Endothelial cell of umbilical vein (primary cell): ENCODE results near the gene PCSK6. TPM values are rescaled to one million over a fixed set of nuclear protein-coding genes. Genes with fewer than 3 reads are reported as not detected.

Source experiments
- BruUV-seq: library from RNA; stranded (reverse); fragments of 400-500 nt; replicated peaks from 2 replicates; lab custom pipeline; 2021; lab: Mats Ljungman, UMichigan
- CTCF ChIA-PET: fragments of 300-600, 350-600 bp; sonication (Branson Sonifier 250); formaldehyde crosslinking; loops from one replicate; lab custom pipeline; 2021; ENCODE audit warnings: antibody characterized with exemption, inconsistent platforms; lab: Charles Lee
- POLR2A ChIA-PET: fragments of 300-600, 350-600 bp; sonication (Branson Sonifier 250); formaldehyde crosslinking; loops from one replicate; lab custom pipeline; 2021; ENCODE audit warnings: antibody characterized with exemption, inconsistent platforms; lab: Charles Lee
- DNase-seq: peaks from one replicate; pipeline ENCODE4 v3.0.0-alpha.2; 2011; ENCODE audit warnings: low read depth, low spot score
- FAIRE-seq: peaks from 2 replicates; lab custom pipeline; 2011; peaks lifted over from hg19 to GRCh38; lab: Jason Lieb, UNC
- H2AFZ ChIP-seq: 2 replicates; pipeline ENCODE4 v1.6.0; 2012; ENCODE audit warnings: low read depth, low read length, control low read depth, inconsistent platforms
- H3K27ac ChIP-seq: 2 replicates; pipeline ENCODE4 v1.5.1; 2011; ENCODE audit warnings: low read depth, mild to moderate bottlenecking, control low read depth, low read length, moderate library complexity; ENCODE audit not compliant: insufficient read depth
- H3K27me3 ChIP-seq, 2 experiments: 2 replicates each; pipeline versions ENCODE4 v1.6.0 to v1.6.1; 2011; ENCODE audit warnings: low read length in 2 of 2, mixed read lengths in 1 of 2; ENCODE audit not compliant: control insufficient read depth in 2 of 2, insufficient read depth in 2 of 2
- H3K36me3 ChIP-seq, 2 experiments: 2 replicates in 1 of 2; 3 replicates in 1 of 2; pipeline ENCODE4 v1.5.1; 2011; ENCODE audit warnings: low read length in 2 of 2, mild to moderate bottlenecking in 1 of 2, moderate library complexity in 1 of 2; ENCODE audit not compliant: control insufficient read depth in 2 of 2, insufficient read depth in 2 of 2; ENCODE audit errors: extremely low read depth in 1 of 2
- H3K4me1 ChIP-seq: 3 replicates; pipeline ENCODE4 v1.5.1; 2011; ENCODE audit warnings: mild to moderate bottlenecking, low read length; ENCODE audit not compliant: control insufficient read depth, insufficient read depth; ENCODE audit errors: extremely low read depth
- H3K4me2 ChIP-seq: 2 replicates; pipeline ENCODE4 v1.6.1; 2011; ENCODE audit warnings: low read length, control low read depth, mixed read lengths; ENCODE audit not compliant: insufficient read depth
- H3K4me3 ChIP-seq, 3 experiments: fragments of 200-600 bp in 1 of 3; sonication (generic), shearing (Covaris generic) in 1 of 3; replicated peaks in 1 of 3; 2 replicates each; pipeline ENCODE4 v1.5.1; 2011 to 2016; ENCODE audit warnings: control low read depth in 3 of 3, low read length in 3 of 3, mild to moderate bottlenecking in 2 of 3, inconsistent platforms in 1 of 3, low read depth in 1 of 3, moderate library complexity in 1 of 3; ENCODE audit not compliant: insufficient read depth in 1 of 3
- H3K79me2 ChIP-seq: 2 replicates; pipeline ENCODE4 v1.6.0; 2012; ENCODE audit warnings: low read length, inconsistent platforms; ENCODE audit not compliant: control insufficient read depth, insufficient read depth
- H3K9ac ChIP-seq: replicated peaks from 2 replicates; pipeline ENCODE3; 2011; ENCODE audit warnings: low read length, control low read depth; ENCODE audit not compliant: insufficient read depth; ENCODE audit errors: extremely low read depth
- H3K9me1 ChIP-seq: replicated peaks from 3 replicates; pipeline ENCODE4 v1.6.0; 2011; ENCODE audit warnings: mild to moderate bottlenecking, low read length; ENCODE audit not compliant: control insufficient read depth, insufficient read depth; ENCODE audit errors: extremely low read depth
- H3K9me3 ChIP-seq: replicated peaks from 2 replicates; pipeline ENCODE4 v1.5.1; 2012; ENCODE audit warnings: low read length, inconsistent platforms; ENCODE audit not compliant: control insufficient read depth, insufficient read depth
- H4K20me1 ChIP-seq: replicated peaks from 2 replicates; pipeline ENCODE3; 2011; ENCODE audit warnings: mild to moderate bottlenecking, low read length; ENCODE audit not compliant: control insufficient read depth, insufficient read depth; ENCODE audit errors: extremely low read depth
- CTCF ChIP-seq, 2 donors: IDR thresholded peaks; 1 replicate in 1 of 2; 2 replicates in 1 of 2; pipeline ENCODE4 v1.5.1; 2011; ENCODE audit warnings: low read length in 2 of 2, mild to moderate bottlenecking in 2 of 2, moderate library complexity in 2 of 2, control low read depth in 1 of 2, inconsistent platforms in 1 of 2, low read depth in 1 of 2; ENCODE audit not compliant: insufficient read depth in 1 of 2; ENCODE audit errors: extremely low read depth in 1 of 2
- EZH2 ChIP-seq: IDR thresholded peaks from 2 replicates; pipeline ENCODE4 v1.6.1; 2012; ENCODE audit warnings: borderline replicate concordance, low read depth, mild to moderate bottlenecking, moderate library complexity, low read length, inconsistent platforms; ENCODE audit not compliant: severe bottlenecking
- FOS ChIP-seq: IDR thresholded peaks from 2 replicates; pipeline ENCODE4 v1.6.1; 2011; ENCODE audit warnings: mild to moderate bottlenecking, low read length, moderate library complexity, borderline replicate concordance; ENCODE audit not compliant: insufficient read depth
- GATA2 ChIP-seq: IDR thresholded peaks from 2 replicates; pipeline ENCODE4 v1.7.0; 2011; ENCODE audit warnings: low read depth, mild to moderate bottlenecking, moderate library complexity, mixed read lengths, low read length; ENCODE audit not compliant: insufficient read length, insufficient read depth
- JUN ChIP-seq: IDR thresholded peaks from 2 replicates; pipeline ENCODE4 v1.6.1; 2011; ENCODE audit warnings: borderline replicate concordance, low read depth; ENCODE audit not compliant: insufficient read length, insufficient read depth
- MYC ChIP-seq: IDR thresholded peaks from one replicate; pipeline ENCODE4 v1.6.1; 2011; ENCODE audit warnings: mild to moderate bottlenecking, low read depth, low read length
- POLR2A ChIP-seq: IDR thresholded peaks from 2 replicates; pipeline ENCODE4 v1.6.1; 2012; ENCODE audit warnings: low read depth, mild to moderate bottlenecking, control low read depth, low read length
- POLR2AphosphoS5 ChIP-seq: IDR thresholded peaks from 2 replicates; pipeline ENCODE4 v1.6.1; 2012; ENCODE audit warnings: low read depth, mild to moderate bottlenecking, control low read depth, low read length, moderate library complexity; ENCODE audit not compliant: insufficient read depth
- dilution Hi-C: fragments of 300-500 bp; cut with MboI; formaldehyde crosslinking; loops from one replicate; pipeline ENCODE4 v1.15.0; 2019; ENCODE audit warnings: low sequenced_read_pairs; ENCODE audit not compliant: extremely low pct_ligation_motif_present
- intact Hi-C: fragments of 100-400 bp; cut with micrococcal nuclease; formaldehyde crosslinking; loops from one replicate; pipeline ENCODE4 v1.10.0; 2022
- polyA plus RNA-seq, 4 experiments: library from polyadenylated mRNA; depleted of rRNA in 3 of 4; stranded (reverse) in 3 of 4; unstranded in 1 of 4; fragments of >200 nt; gene quantifications; 2 replicates each; pipeline versions ENCODE4 v1.2.1 to v1.2.3, GENCODE V29; 2011 to 2012; ENCODE audit warnings: missing spikeins in 1 of 4
- total RNA-seq: library from RNA; stranded (reverse); gene quantifications from 2 replicates; pipeline ENCODE4 v1.2.3, GENCODE V29; 2021
- TF ChIP-seq, protein P1 (sequence below): IDR thresholded peaks from 2 replicates; pipeline ENCODE4 v1.6.1; 2011; ENCODE audit not compliant: insufficient read depth, insufficient read length

PCSK6 gene
- total and polyA plus RNA-seq, 2 donors (not counting 3 experiments of a cell fraction or from before 2014, with no cell fraction given): 0.18 to 0.69 TPM

DNA sequence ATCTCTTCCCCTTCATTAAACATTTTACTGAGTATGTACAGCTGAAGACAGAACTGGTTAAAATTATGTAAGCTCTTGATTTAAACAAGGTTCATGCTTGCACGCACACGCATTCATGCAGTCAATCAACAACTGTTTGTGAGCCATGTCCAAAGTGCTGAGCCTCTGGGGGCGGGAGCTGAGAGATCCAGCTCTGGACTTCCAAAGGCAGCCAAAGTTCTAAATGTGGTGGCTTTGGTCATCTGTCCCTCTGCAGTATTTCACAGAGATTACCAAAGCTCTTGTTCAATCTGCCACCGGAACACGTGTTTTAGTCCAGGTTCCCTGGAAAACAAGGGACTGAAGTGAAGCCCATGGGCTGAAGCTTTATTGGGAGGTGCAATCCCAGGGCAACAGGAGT, 142.1 kb downstream of the PCSK6 start:
- dilution Hi-C loops (no loop called here), intact Hi-C loops (no loop called here)
- no peak for DNase-seq
- Histone ChIP-seq H3K4me2 (no peak overlapping the region), H3K9ac (no peak overlapping the region), H3K79me2 (no peaks in the 10 kb centered on the region), H3K27ac (no peak overlapping the region), H3K9me1 (no peaks in the 10 kb centered on the region), H3K36me3 (no peaks in the 10 kb centered on the region), H3K9me3 (no peaks in the 10 kb centered on the region), H3K4me3 (no peak overlapping the region), H2AFZ (no peak overlapping the region), H3K27me3 (peaks cover 0 to 2% of the 10 kb centered on the region in 2 experiments), H3K4me1 (no peaks in the 10 kb centered on the region), H4K20me1 (no peaks in the 10 kb centered on the region)
- ChIA-PET POLR2A (no interaction called here), CTCF (interaction anchor here (1.9 kb wide), 1 partner anchor 154 kb away, joined by 6 read pairs; no protein-coding TSS in a partner anchor)
- TF ChIP-seq CTCF (IDR thresholded peaks at IDR 0.05; ENCODE audit: extremely low read depth in 1 of 2, insufficient read depth in 1 of 2, low read depth in 1 of 2, low read length in 2 of 2) (no peak), MYC (no peak), FOS (no peak), JUN (no peak), GATA2 (no peak), POLR2AphosphoS5 (no peak), POLR2A (no peak), EZH2 (no peak)
- TF ChIP-seq, protein P1, sequence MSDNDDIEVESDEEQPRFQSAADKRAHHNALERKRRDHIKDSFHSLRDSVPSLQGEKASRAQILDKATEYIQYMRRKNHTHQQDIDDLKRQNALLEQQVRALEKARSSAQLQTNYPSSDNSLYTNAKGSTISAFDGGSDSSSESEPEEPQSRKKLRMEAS: no peak
- BruUV-seq: no TSS peak
- FAIRE-seq: no peak
